Measurements from ENCODE around the gene FRRS1L.
"Not testable (repeated sequence)": the region's sequence is repeated elsewhere in the genome, so short reads cannot be mapped to it uniquely, and the experiment has no call there.

The FRRS1L gene

GRCh38 chr9:109133533-109133932 lies 33.5 kb downstream of the FRRS1L start:
- DNase-seq (ENCODE audit: low read depth in 1 of 2, low spot score in 1 of 2): no peak

GRCh38 chr9:109132567-109133021 lies 34.5 kb downstream of the FRRS1L start:
- no peak for DNase-seq (ENCODE audit: low read depth in 1 of 2, low spot score in 1 of 2)

- DNase-seq (ENCODE audit: low read depth in 1 of 2, low spot score in 1 of 2): no peak
Measured at GRCh38 chr9:109129470-109130197, 37.4 kb downstream of the FRRS1L start.

- DNase-seq (ENCODE audit: low read depth in 1 of 2, low spot score in 1 of 2): not testable (repeated sequence)
Measured at GRCh38 chr9:109126671-109127070, 40.4 kb downstream of the FRRS1L start.

- no peak for DNase-seq (ENCODE audit: low read depth in 1 of 2, low spot score in 1 of 2)
Measured at GRCh38 chr9:109124121-109124520, 42.9 kb downstream of the FRRS1L start.

GRCh38 chr9:109122726-109123621 lies 44.1 kb downstream of the FRRS1L start:
- no peak for DNase-seq (ENCODE audit: low read depth in 1 of 2, low spot score in 1 of 2)

GRCh38 chr9:109121232-109121796 lies 45.7 kb downstream of the FRRS1L start:
- DNase-seq (ENCODE audit: low read depth in 1 of 2, low spot score in 1 of 2): no peak

GRCh38 chr9:109120204-109120789 lies 46.8 kb downstream of the FRRS1L start:
- DNase-seq (ENCODE audit: low read depth in 1 of 2, low spot score in 1 of 2): no peak

- DNase-seq (ENCODE audit: low read depth in 1 of 2, low spot score in 1 of 2): peak; percentile 85 to 88
Measured at GRCh38 chr9:109119439-109120203, 47.4 kb downstream of the FRRS1L start, which contains the start of gene TMEM245. TMEM245 (minus strand) TSS chr9:109119947; CDS start chr9:109119913, 34 bp downstream.

GRCh38 chr9:109118808-109119438 lies 48.1 kb downstream of the FRRS1L start:
- no peak for DNase-seq (ENCODE audit: low read depth in 1 of 2, low spot score in 1 of 2)

- DNase-seq (ENCODE audit: low read depth in 1 of 2, low spot score in 1 of 2): peak; percentile 13 to 20
Measured at GRCh38 chr9:109117856-109118807, 48.9 kb downstream of the FRRS1L start.

GRCh38 chr9:109115931-109116526 lies 51.0 kb downstream of the FRRS1L start:
- no peak for DNase-seq (ENCODE audit: low read depth in 1 of 2, low spot score in 1 of 2)

GRCh38 chr9:109114670-109115069 lies 52.4 kb downstream of the FRRS1L start:
- DNase-seq (ENCODE audit: low read depth in 1 of 2, low spot score in 1 of 2): no peak

- no peak for DNase-seq (ENCODE audit: low read depth in 1 of 2, low spot score in 1 of 2)
Measured at GRCh38 chr9:109113892-109114609, 53.0 kb downstream of the FRRS1L start.

GRCh38 chr9:109113254-109113653 lies 53.8 kb downstream of the FRRS1L start:
- DNase-seq (ENCODE audit: low read depth in 1 of 2, low spot score in 1 of 2): no peak

- DNase-seq (ENCODE audit: low read depth in 1 of 2, low spot score in 1 of 2): no peak
Measured at GRCh38 chr9:109110329-109111021, 56.6 kb downstream of the FRRS1L start.

GRCh38 chr9:109109967-109110328 lies 57.1 kb downstream of the FRRS1L start:
- no peak for DNase-seq (ENCODE audit: low read depth in 1 of 2, low spot score in 1 of 2)

All from activated T-helper 1 cell treated with anti-CD3 and anti-CD28 coated beads, Interleukin-2, amount 50 U/mL, for 16 hours (primary cell).